ENCODE results near the gene KRT38. TPM values are rescaled to one million over a fixed set of nuclear protein-coding genes. Genes with fewer than 3 reads are reported as not detected.
"Not testable (repeated sequence)": the region's sequence is repeated elsewhere in the genome, so short reads cannot be mapped to it uniquely, and the experiment has no call there.

The KRT38 gene
- total RNA-seq, 1 donor from 2014 or later, result not detected

DNA sequence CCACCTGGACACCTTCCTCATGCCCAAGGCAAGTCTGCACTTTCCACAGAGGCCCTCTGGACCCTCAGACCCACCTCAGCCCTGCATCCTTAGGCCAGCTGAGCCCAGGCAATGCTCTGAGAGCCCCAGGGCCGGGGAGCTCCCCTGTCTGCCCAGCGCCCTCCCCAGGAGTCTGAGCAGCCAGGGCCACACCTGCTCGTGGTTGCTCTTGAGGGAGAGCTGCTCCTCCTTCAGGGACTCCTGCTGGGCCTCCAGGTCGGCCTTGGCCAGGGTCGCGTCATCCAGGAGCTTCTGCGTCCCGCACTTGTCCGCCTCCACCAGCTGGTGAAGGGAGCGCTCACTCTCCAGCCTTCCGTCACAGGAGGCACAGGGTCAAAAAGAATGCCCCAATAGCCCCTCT lies 18.2 kb downstream of the KRT38 start:
- not testable (repeated sequence) for DNase-seq (ENCODE audit: low spot score)

DNA sequence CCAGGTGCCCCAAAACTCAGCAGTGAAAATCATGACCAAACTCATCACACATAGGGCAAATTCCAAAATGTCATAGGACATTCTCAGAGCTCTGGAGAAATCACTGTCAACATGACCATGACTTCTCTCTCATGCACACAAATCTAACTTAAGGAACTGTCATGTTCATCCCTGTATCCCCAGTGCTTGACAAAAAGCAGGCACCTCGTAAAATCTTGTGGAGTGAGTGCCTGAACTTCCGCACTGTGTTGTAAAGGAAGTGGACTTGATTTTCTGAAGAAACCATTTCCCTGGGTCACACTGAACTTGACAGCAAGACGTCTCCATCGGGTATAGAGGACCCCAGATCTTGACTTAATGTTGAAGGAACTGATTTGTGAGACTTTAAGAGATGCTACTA lies 19.2 kb downstream of the KRT38 start:
- no peak for DNase-seq (ENCODE audit: low spot score)

DNA sequence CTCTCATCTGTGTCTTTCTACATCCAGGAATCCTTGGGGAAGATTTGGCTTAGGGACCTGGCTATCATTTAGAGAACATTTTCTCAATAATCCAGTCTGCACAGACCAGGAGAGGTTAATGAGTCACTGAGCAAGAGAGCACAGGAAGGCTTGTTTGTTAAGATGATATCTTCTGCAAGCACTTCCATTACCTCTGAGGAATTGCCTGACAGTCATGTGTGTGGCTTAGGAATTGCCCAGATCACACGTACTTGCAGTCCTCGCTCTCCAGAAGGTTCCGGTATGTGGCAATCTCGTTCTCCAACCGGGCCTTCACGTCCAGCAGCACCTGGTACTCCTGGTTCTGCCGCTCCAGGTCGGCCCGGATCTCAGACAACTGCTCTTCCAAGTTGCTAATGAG lies 19.7 kb downstream of the KRT38 start:
- no peak for DNase-seq (ENCODE audit: low spot score)

DNA sequence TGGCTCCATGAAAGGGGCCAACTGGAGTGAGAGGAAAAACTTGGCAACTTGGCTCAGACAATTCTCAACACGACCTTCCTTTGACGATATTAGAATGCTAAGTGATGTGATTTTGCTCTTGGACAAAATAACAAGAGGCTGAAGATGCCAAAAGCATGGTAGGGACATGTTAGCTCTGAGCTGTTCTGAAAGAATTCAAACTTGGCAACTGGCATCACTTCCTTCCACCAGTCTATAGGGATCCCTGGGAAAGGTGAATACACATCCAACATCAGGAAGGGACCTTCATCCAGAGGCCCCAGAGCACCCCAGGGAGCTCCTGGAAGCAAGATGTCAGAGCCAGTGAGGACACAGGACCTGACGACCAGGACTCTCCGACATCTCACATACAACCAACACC lies 20.6 kb downstream of the KRT38 start:
- no peak for DNase-seq (ENCODE audit: low spot score)

DNA sequence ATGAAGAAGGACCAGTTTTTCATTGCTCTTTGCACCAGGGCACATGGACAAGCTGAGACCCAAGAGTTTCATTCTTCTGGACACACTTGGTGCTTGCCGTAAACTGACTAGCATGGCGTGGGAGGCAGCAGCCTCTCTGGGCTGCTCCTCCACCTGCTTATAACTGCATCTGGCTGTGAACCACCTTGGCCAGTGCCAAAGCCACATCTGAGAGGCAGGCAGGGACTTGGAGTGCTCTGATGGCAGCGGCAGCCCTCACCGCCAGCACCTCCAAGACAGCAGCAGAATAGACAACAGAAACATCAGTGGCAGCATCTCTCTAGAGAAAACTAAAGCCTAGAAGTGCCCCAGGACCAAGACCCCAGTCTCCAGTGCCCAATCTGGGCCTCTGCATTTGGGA lies 21.1 kb downstream of the KRT38 start:
- no peak for DNase-seq (ENCODE audit: low spot score)

DNA sequence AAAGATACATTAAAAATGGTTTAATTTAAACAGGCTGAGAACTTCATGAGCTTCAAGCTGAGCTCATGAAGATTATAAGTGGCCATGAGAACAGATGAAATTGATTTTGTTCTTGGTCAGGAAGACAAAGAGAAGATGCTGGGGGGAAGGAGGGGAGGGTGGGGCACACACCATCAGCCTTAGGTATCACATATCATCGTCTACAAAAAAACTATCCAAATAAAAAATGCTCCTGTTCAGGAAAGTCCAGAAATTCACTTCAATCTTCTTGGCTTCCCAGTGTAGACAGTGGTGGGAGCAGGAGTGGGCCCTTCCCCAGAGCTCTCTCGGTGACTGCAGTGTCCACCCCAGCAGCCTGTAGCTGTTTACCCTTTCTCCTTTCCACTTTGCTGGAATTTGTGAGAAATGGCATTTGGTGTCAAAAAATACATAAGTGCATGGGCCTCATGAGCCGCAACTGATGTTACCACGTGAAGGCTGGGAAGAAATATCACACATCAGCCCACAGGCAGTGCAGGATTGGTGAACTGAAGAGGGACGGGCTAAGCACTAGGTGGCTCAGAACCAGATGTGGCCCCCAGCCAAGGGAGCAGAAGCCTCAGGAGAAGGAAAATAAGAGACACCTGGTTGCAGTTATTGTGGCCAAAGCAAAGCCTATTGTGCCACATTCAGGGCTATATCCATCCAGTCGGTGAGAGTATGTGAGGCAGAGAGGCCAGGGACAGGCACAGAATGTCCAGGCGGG lies 22.5 kb downstream of the KRT38 start:
- no peak for DNase-seq (ENCODE audit: low spot score)

DNA sequence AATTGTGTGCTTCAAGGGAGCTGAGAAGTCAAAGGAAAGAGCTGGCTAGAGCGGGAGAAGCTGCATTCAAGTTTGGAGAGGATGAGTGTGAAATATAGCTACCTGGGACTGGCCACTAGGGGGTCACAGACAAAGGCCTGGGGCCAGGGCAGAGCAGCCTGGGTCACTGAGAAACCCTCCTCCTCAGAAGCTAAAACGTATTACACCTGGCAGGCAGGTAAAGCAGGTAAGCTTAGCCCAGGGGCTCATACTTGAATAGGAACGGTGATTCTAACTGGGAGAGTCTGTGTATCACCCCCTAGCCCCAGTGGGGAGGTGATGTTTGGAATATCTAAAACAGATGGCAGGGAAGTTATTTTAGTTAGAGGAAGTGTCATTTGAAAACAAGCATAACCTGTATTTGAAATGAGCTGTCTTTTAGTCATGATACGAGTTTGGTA lies 23.2 kb downstream of the KRT38 start:
- DNase-seq (ENCODE audit: low spot score), result no peak

DNA sequence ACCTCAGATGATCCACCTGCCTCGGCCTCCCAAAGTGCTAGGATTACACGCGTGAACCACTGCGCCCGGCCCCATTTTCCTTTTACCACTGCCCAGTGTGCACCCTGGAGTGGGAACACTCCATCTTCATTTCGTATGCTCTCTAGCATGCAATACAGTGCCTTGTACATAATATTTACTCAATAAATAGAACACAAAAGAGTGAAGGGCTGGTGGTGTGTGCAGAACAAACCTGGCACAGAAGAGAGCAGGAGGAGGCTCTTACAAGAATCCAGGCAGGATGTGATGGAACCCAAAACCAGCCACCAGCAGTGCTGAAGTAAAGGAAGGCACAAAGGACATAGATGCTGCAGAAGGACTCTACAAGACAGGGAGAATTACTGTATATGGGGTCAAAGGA lies 23.7 kb downstream of the KRT38 start:
- DNase-seq (ENCODE audit: low spot score), result no peak

DNA sequence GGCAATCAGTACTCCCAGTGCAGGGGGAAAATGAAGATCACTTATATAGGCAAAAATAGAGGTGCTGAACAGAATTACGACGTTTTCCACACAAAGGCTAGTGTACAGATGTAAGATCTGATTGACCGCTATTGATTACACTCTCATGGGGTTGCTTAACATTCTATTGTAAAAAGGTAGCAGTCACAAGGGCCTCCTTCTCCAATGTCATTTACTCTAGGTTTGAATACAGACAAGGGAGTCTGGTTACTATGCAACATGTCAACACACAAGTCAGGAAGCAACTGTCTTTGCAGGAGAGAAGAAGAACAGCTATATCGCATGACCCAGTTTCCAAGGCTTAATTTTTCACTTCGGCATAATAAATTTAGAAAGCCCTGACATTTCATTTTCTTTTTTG lies 24.3 kb downstream of the KRT38 start:
- DNase-seq (ENCODE audit: low spot score), result no peak

DNA sequence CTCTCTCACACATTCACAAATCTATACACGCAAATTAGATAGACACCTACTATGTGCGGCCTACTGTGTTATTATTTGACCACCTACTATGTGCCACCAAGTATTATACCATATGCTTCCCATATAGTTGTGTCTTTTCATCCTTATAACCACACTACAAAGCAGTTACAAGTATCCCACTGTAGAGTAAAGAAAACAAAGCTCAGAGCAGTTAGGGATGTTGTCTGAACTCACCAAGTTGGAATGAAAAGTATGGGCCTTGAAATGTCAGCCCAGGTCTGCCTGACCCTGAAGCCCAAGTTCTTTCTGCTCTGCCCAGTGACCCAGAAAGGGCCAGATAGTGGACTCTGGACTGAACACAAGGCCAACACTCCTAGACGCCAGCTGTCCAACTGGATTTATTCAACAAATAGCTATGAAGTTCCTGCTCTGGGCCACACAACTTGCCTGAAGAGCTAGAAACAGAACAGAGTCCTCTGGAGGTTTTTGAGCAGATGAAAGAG lies 24.9 kb downstream of the KRT38 start:
- DNase-seq (ENCODE audit: low spot score), result no peak

DNA sequence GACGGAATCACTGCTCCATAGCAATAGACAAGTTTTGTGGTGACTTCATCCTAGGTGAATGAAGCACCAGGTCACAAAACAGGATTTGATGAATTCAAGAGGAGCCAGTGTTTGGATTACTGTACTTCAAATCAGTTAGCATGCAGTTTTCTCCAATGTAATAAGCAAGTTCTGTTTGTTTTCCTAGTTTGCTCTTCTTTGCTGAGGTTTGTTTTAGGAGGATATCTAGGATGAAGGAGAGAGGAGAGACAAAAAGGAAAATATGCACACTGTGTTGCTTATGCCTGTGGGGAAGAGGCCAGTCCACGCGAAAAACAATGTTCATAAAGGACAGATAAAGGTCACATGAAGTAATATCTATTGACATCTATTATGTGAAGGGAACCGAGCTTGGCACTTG lies 25.4 kb downstream of the KRT38 start:
- no peak for DNase-seq (ENCODE audit: low spot score)

DNA sequence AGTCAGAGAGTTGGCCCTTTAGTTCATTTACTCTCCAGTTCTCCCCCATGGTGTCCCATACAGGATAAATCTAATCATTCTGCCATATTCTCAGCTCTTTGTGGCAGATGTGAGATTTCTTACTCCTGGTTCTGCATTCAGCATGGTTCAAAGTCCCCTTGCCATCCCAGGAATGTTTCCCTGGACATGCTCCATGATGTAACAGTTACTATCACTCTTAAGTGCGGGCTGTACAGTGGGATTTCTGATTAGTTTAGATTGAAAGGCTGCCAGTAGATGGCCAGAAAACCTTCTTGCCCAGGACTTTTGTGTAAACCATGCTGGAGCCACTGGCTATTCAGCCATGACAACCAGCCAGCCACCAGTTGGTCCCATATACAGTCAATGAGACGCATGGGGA lies 26.8 kb downstream of the KRT38 start:
- DNase-seq (ENCODE audit: low spot score), result no peak

DNA sequence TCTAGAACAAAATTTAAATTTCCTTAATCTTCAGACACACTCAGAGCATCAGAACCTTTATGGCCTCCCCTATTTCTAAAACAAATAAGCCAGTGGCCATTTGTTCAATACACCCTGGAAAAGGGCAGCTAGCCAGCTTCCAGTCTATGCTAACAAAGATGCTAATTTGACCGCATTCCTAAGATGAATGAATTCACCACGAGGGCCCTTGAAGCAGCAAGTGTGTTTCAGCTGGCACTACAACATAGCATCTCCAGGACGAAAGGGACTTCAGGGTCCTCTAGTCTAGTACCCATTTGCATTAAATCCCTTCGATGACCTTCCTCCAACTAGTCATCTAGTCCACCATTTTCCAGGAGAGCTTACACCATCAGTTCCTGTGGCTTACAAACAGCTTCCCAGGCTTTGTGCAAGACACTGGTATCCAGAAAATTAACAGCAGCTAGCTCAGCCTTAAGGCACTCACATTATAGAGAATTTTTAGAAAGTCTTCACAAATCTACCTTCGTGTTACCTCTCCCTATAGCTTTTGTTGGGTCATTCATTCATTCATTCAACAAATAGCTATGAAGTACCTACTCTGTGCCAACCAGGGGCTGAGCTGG lies 27.3 kb downstream of the KRT38 start:
- no peak for DNase-seq (ENCODE audit: low spot score)

DNA sequence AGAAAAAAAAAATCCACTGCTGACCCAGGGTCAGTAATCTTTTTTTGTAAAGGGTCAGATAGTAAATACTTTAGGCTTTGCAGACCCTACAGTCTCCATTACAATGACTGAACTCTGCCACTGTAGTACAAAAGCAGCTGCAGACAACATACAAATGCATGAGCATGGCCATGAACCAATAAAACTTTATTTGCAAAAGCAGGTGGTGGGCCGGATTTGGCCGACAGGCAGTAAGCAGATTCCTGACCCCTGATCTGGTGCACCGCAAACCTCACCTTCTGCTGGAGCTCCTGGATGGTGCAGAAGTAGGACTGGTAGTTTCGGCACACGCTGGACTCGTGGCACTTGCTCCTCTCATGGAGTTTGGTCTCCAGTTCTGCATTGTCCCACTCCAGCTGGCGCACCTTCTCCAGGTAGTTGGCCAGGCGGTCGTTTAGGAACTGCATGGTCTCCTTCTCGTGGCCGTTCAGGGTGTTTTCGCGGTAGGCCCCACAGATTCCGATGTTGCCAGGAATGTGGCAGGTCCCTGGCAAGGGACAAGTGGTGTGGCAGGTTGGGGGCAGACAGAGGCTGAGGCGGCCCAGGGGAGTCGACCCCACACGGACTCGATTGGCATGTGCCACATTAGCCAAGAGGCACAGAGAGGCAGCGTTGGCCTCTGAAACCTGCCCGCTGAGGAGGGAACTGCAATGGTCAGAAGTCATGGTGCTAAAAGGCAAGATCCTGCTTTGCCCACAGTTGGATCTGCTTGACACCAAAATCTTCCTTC lies 29.5 kb downstream of the KRT38 start:
- DNase-seq (ENCODE audit: low spot score), result no peak

DNA sequence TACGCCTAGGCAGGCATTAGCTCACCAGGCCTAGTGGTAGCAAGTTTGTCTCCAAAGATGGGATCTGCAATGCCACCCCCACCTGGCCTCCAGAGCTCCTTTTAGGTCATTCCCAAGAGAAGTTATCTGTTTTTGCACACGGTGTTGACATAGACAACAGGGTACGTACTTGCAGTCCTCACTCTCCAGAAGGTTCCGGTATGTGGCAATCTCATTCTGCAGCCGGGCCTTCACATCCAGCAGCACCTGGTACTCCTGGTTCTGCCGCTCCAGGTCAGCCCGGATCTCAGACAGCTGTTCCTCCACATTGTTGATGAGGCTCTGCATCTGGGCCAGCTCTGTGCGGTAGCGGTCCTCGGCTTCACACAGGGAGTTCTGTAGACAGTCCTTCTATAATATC lies 33.6 kb downstream of the KRT38 start:
- no peak for DNase-seq (ENCODE audit: low spot score)

DNA sequence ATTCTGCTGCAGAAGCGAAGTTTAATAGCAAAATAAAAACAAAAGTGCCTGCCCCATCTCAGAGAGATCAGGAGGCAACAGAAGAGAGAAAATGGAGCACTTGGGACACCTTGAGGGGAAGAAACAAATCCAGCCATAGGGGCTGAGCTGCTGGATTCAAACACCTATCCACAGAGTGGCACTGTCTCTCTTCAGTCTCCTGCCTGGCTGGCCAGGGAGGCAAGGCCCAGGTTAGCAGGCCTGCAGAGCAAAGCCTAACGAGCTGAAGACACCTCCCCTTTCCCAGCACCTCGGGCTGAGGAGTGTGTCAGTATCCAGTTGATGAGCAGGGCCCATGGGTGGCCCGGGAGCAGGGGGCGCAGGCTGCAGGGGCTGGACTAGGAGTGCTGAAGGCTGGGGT lies 34.6 kb downstream of the KRT38 start:
- no peak for DNase-seq (ENCODE audit: low spot score)

DNA sequence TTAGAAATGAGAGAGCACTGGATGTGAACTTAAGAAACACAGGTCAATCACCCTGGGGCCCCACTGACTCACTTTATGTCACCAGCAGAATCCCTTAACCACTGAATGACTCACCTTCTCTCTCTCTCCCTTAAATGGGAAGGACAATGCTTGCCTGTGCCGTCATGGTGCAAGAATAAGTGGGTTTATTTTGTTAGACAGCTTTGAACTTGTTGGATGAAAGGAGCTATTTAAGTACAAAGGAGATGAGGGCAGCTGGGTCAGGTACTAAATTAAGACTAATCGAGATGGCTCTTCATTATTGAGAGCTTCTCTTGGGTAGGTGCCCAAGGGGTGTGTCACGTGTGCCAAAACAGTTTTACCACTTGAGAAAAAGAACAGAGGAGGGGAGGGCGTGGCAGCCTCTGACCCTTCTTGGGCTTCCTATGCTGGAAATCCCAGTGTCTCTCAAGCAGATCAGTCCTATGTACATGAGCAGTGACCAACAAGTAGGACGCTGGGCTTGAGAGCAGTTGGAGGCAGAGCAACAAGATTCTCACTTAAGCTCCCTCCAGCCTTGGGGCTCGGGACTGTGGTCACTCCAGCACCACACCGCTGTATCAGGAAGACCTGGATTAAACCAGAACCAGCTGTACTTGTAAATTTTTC lies 36.6 kb downstream of the KRT38 start:
- no peak for DNase-seq (ENCODE audit: low spot score)

DNA sequence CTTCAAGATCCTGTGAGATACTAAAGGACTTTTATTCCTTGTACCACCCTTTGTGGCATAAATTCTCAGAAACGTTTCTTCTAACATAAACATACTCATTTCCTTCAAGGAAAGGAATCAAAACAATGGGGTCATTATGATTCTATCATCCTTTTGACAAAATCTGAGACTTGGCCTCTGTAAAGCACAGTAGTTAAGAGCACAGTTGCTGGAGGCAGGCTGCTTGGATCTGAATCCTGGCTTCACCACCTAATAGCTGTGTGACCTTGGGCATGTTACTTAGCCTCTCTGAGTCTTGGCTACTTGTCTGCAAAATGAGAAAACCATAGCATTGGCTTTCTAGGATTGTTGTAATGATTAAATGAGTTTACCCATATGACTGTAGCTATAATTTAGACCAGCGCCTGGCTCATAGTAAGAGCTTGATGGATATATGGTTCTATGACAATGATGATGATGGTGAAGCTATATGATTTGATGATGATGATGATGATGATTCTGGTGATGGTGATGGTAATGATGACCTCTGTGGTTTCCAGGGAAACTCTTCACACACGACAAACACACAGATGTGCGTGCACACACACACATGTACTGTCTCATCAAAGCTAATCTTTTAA lies 37.3 kb downstream of the KRT38 start:
- DNase-seq (ENCODE audit: low spot score), result no peak

DNA sequence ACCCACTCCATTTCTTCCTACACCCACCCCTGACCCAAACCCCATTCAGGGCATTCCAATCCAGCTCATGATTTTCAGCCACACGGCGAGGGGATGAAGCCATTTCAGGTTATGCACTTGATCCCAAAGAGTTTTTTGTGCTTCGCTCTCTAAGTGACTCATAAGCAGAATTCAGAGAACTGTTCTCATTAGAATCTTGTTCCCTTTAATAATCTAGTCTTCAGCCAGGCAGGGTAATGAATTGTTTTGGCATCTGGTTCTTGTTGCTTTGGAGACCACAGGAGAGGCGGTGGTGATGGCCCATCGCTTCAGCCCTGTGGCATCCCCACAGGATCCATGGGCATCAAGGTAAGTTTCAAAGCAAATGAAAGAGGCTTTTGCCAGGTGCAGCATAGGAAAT lies 38.6 kb downstream of the KRT38 start:
- DNase-seq (ENCODE audit: low spot score), result no peak

DNA sequence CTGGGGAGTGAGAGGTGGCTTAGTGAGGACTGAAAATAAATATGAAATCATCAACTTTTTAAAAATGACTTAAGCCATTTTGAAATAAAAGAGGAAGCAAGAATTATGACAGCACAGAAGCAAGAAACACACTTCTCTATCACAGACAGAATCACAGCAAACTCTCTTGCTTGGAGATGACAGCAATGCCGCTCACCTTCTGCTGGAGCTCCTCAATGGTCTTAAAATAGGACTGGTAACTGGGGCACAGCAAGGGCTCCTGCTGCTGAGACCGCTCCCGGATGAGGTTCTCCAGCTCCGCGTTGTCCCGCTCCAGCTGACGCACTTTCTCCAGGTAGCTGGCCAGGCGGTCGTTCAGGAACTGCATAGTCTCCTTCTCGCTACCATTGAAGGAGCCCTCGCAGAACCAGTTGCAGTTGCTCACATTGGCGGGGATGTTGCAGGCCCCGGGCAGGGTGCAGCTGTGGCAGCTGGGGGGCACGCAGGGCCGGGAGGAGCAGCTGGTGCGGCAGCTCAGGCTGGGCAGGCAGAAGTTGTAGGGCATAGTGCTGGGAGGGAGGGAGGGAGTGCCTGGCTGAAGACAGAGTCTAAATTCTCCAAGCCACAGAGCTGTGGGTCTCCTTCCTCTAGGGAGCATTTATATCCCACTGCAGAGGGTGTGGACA lies 43.7 kb downstream of the KRT38 start, which contains the start of gene KRT31:
Gene KRT31 (minus strand): TSS at position 613 of the 665 bp plus-strand sequence. CDS start 69 bp downstream, at position 544.
- no peak for DNase-seq (ENCODE audit: low spot score)

DNA sequence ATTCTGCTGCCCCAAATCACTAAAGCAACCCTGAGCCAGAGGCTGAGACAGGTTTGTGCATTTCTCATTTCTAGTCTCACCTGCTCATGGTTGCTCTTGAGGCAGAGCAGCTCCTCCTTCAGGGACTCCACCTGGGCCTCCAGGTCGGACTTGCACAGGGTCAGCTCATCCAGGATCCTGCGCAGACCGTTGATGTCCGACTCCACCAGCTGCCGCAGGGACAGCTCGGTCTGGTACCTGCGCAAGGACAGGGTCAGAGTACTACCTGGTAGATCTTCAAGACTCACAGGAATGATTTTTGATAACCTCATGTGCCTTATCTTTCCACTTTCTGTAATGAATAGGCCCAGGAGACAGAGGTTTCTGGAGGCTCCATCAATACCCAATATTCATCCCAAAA lies 44.4 kb downstream of the KRT38 start:
- DNase-seq (ENCODE audit: low spot score), result no peak
